ENCODE data around the gene NR6A1. TPM values are rescaled to one million over a fixed set of nuclear protein-coding genes. Genes with fewer than 3 reads are reported as not detected.

Gene NR6A1
- total RNA-seq, 4 donors from 2014 or later = 9.7 to 14.6 (median 12.5) TPM

DNA sequence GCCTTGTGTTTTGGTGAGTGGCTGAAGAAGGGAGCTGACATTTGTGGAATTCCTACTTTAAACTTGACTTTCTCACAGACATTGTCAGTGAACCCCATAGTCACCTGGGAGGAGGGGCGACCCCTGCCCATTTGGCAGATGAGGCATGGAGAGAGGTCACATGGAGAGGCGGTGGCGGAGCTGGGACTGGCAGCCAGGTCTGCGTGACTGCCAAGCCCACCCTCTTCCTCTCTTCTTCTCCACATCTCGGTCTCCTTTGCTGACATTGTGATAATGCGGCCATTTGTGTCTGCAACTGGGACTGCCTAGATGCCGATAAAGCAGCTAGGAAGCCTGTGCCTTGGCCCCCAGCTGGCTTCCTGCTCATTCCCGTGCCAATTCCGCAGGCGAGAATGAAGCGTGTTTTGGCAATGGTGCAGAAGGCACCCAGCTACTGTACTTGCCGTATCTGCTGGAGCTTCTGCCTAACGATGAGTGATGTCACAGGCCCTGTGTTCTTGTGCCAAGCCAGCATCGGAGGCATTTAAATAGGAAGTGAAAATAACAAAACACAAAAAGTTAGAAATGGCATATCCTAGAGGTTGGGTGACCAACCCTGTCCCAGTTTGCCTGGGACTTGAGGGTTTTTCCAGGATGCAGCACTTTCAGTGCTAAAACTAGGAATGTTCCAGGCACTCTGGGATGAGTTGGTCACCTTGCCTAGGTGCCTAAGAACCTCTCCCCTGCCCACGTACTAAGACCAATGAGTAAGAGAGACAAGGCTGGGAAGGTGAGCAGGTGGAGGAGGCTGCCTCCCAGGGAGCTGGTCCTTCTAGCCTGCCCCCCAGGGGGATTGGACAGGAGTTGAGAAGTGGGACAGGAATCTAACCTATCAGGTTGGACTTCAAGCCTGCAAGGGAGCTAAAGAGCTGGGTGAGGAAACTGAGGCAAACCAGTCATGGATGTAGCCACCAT is 29.5 kb upstream of the NR6A1 start:
- Histone ChIP-seq H3K36me3 (no peaks in the 10 kb centered on the region), H3K4me1 (peaks cover 0 to 6% (median 3%) of the 10 kb centered on the region in 4 donors), H3K4me3 (no peak overlapping the region), H3K27me3 (no peaks in the 10 kb centered on the region), H3K9me3 (no peaks in the 10 kb centered on the region), H3K27ac (no peak overlapping the region)
- intact Hi-C loops (cut with DNase I; ENCODE audit: low total_unique reads) (no loop called here), in situ Hi-C loops (cut with MboI; ENCODE audit: low pct_ligation_motif_present in 1 of 4, low pct_unique_long_range_greater_than_20kb in 1 of 4, low sequenced_read_pairs in 3 of 4) (no loop called here)
- WGBS, 2 donors (ENCODE audit: low coverage in 1 of 2) = 69 to 100% methylated on average over 1 to 15 of the region's 15 CpGs
- TF ChIP-seq EP300 (IDR thresholded peaks at IDR 0.05; ENCODE audit: low read depth) (no peak), CTCF (IDR thresholded peaks at IDR 0.05) (no peak), POLR2A (IDR thresholded peaks at IDR 0.05) (no peak), POLR2AphosphoS5 (IDR thresholded peaks at IDR 0.05) (no peak)
- DNase-seq = peak; percentile 31

DNA sequence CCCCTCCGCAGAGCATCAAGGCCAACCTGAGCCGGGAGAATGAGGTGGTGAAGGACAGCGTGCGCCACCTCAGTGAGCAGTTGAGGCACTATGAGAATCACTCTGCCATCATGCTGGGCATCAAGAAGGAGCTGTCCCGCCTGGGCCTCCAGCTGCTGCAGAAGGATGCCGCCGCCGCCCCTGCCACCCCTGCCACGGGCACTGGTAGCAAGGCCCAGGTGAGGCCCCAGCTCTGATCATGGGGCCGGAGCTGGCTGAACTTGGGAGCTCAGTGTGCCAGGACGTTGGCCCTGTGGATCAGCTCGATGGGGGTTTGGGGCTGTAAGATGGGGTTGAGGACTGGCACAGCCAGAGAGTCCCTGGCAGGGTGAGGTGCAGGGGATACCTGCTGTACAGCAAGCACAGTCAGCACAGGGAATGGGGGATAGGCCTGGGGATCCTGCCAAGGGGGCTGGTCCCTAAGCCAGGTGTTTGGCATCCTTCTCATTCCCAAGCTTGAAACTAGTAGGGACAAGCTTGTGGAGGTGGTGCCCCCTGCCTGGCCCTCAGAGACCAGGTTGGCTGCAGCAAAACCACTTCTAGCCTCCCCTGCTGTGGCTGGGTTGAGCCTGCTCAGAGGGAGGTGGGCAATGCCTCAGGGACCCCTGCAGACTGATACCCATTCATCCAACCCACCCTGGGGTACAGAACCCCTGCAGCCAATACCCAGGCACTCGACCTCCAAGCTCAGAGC is 28.3 kb upstream of the NR6A1 start:
- H3K4me1 ChIP-seq = peaks cover 0 to 6% (median 3%) of the 10 kb centered on the region in 4 donors
- H3K27ac ChIP-seq = no peak overlapping the region
- H3K36me3 ChIP-seq = no peaks in the 10 kb centered on the region
- 86% methylated on average over 13 of the region's 13 CpGs; no CpG with 5 or more reads in 1 of the 2 donors for WGBS, 2 donors (ENCODE audit: low coverage in 1 of 2)
- in situ Hi-C loops (cut with MboI; ENCODE audit: low pct_ligation_motif_present in 1 of 4, low pct_unique_long_range_greater_than_20kb in 1 of 4, low sequenced_read_pairs in 3 of 4) (loop anchor here in 2 of 4 donors (25.0 kb wide), 1 partner anchor 338 kb away; the partner anchor contains the start of gene SCAI (in 2 of the 2)), intact Hi-C loops (cut with DNase I; ENCODE audit: low total_unique reads) (no loop called here)
- H3K27me3 ChIP-seq = no peaks in the 10 kb centered on the region
- no peak for DNase-seq
- H3K4me3 ChIP-seq = no peak overlapping the region
- TF ChIP-seq EP300 (IDR thresholded peaks at IDR 0.05; ENCODE audit: low read depth) = no peak
- no peak for TF ChIP-seq CTCF (IDR thresholded peaks at IDR 0.05)
- TF ChIP-seq POLR2A (IDR thresholded peaks at IDR 0.05) = no peak
- no peak for TF ChIP-seq POLR2AphosphoS5 (IDR thresholded peaks at IDR 0.05)
- no peaks in the 10 kb centered on the region for H3K9me3 ChIP-seq

GRCh38 chr9:124797343-124798103 is 26.4 kb upstream of the NR6A1 start:
- Histone ChIP-seq H3K36me3 (no peaks in the 10 kb centered on the region), H3K9me3 (no peaks in the 10 kb centered on the region), H3K4me3 (no peak overlapping the region), H3K27ac (peak overlapping the region in 3 of 4 donors; percentile 54 to 78 (median 61)), H3K27me3 (no peaks in the 10 kb centered on the region), H3K4me1 (peaks cover 0 to 6% (median 3%) of the 10 kb centered on the region in 4 donors)
- in situ Hi-C loops (cut with MboI; ENCODE audit: low pct_ligation_motif_present in 1 of 4, low pct_unique_long_range_greater_than_20kb in 1 of 4, low sequenced_read_pairs in 3 of 4) = loop anchor here in 2 of 4 donors (25.0 kb wide), 1 partner anchor 340 kb away; the partner anchor contains the start of gene SCAI (in 2 of the 2)
- intact Hi-C loops (cut with DNase I; ENCODE audit: low total_unique reads) = no loop called here
- 41 to 75% methylated on average over 4 to 10 of the region's 10 CpGs for WGBS, 2 donors (ENCODE audit: low coverage in 1 of 2)
- no peak for DNase-seq
- TF ChIP-seq EP300 (IDR thresholded peaks at IDR 0.05; ENCODE audit: low read depth) (no peak), POLR2A (IDR thresholded peaks at IDR 0.05) (no peak), CTCF (IDR thresholded peaks at IDR 0.05) (no peak), POLR2AphosphoS5 (IDR thresholded peaks at IDR 0.05) (no peak)
